HG02623 (cell line): Measurements from ENCODE around the gene NUDT1.

ENCODE experiments used
- ATAC-seq: cut with Tn5 transposase; IDR thresholded peaks from one replicate; pipeline ENCODE4 v1.9.1; 2021; ENCODE audit warnings: moderate library complexity; ENCODE audit not compliant: unreplicated experiment

The NUDT1 gene

DNA sequence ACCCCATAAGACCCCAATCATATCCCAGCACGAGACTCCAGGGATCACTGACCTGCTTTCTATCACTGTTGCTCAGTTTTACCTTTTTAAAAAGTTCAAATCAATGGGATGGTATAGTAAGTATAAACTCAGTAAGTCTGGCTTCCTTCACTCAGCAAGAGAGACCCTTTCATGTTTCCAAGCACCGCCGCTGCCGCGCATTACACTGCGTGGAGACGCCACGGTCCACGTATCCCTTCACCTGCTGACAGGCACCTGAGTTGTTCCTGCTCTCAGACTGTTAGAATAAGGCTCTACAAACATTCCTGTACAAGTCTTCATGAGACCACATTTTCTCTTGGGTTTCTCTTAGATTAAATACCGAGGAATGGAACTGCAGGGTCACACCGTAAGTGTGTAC is 37.6 kb upstream of the NUDT1 start:
- ATAC-seq: no peak

DNA sequence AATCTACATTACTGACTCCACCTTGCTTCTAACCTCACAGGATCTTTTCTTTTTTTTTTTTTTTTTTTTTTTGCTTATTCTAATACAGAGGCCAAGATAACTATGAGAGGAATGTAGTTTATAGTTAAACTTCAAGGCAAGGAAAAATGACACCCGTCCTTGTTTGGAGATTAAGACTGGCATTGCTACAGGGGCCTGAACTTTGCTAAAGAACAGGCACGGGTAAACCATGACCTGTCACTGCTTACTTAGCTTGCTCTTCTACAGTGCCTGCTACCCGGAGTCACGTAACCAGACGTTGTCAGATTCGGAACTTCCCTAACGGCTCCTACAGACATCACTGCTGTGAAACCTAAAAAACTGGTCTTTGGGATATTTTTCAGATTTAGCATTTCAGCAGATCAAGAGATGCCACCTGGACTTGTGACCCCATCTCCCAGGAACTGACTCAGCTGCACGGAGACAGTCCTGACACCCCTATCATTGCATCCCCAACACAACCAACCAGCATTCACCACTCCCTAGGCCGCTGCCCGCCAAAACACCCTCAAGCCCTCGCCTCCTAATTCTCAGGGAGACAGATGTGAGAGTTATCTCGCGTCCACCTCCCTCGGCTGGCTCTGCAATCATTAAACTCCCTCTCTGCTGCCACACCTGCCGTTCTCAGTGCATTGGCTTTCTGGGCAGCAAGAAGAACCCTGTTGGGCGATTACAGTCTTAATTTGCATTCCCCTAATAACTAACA is 36.8 kb upstream of the NUDT1 start:
- ATAC-seq: no peak

DNA sequence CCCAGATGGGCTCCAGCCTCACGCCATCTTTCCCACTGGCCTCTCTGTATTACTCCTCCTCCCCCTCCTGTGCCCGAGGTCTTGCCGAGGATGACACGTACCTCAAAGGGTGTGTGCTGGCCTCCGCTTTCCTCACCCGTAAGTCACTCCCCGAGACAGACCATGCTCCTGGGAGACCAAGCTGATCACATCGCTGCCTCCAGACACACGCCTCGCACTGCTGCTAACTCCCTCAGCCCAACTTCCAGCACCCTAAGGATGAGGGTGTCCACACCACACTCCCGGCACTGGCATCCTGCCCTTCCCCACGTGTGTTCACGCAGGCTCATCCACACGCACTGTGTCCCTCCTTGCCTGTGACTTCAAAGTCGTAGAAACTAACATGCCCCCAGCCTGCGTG is 33.3 kb upstream of the NUDT1 start:
- ATAC-seq: no peak

DNA sequence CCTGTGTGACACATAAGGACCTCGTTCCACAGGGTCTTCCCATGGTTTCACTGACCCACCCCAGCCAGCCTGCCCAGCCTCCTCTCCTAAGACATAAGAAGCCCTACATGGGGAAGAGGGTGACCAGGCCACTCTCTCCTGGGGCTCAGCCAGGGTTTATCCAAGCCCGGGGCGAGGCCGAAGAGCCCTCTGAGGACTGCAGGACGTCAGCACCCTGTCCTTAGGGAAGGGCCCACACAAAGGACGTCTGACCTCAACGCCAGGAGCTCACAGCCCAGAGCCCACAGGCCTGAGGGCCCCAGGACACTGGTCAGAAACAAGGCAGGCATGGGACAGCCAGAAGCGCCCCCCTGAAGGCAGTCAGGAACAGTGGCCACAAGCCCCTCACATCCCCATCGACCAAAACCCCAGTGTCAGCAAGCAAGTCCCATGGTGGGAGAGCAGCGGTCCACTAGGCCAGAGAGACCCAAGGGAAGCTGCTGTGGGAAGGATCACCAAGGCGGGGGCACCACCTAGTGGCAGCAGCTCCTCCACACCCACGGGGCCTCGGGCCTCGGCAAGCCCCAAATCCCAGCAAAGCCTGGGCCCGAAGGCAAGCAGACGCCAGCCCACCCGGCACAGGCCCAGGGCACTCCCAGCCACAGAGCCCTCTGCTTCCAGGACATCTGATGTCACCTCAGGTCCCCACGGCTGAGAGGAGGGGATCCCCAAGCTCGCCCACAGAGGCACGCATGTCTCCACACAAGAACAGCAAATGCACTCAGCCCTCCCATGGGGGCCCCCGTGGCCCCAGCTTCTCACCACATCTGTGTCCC is 32.7 kb upstream of the NUDT1 start:
- peak; percentile 64 for ATAC-seq

DNA sequence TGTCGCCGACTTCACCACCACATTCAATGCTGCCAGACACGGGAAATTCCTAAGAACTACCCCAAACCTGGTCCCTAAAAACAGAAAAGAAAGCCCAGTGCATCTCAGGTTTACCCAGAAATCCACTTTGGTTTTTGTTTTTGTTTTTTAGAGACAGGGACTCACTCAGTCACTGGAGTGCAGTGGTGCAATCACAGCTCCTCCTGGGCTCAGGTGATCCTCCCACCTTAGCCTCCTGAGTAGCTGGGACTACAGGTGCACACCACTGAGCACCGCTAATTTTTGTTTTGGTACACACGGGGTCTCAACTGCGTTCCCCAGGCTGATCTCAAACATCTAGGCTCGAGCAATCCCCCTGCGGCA is 32.1 kb upstream of the NUDT1 start:
- ATAC-seq: no peak

DNA sequence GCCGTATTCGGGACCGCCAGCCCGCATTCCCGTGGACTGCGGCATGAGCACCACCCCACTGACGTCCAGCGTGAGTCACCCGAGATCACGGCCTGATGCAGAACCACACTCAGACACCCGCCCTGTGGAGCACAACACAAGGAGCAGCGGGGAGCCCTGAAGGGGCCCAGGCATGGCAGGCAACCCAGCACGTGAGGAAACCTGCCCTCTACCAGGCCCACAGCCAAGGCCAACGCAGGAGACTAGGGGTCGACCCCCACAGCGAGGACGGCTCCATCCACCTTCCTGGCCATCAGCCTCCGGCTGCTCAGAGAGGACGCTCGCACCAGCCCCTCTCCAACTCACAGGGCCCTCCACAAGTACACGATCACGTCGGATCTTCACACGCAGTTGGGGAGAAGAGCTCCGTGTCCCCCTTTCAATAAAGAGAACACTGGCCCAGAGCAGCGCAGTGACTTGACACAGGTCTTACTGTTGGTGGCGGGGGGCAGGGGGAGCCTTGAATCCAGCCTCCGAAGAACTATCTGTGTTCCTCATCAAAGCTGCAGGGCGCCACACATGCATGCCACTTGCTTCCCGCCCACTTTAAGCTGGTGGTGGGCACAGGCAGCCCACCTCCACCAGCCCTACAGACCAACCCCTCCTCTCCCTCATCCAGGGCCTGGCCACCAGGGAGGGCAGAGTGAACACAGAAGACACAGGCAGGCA is 31.3 kb upstream of the NUDT1 start:
- no peak for ATAC-seq

DNA sequence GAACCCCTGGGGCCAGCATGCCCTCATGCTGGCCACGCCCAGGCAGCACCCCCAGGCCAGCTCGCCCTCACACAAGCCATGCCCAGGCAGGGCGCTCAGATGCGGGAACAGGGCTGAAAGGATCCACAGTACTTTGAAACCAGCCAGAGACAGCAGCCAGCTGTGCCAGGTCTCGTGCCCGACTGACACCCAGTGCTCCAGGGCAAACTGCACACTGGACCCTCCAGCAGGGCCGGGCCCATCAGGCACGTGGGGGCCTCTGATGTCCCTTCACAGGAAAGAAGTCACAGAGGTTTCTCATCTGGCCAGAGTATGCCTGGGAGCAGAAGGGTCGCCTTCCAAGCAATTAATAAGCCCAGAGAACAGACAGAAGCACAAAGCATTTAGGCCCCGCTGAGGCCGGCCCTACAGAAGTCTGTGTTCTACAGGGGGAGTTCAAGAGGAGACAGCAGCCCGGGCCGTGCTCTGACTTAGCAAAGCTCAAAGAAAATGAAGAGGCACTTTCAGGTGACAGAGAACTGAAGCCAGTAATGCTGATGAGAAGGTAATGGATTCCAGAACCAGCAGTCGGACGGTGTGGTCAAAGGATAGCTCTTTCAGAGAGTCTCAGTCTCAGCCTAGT is 30.7 kb upstream of the NUDT1 start:
- ATAC-seq: no peak

DNA sequence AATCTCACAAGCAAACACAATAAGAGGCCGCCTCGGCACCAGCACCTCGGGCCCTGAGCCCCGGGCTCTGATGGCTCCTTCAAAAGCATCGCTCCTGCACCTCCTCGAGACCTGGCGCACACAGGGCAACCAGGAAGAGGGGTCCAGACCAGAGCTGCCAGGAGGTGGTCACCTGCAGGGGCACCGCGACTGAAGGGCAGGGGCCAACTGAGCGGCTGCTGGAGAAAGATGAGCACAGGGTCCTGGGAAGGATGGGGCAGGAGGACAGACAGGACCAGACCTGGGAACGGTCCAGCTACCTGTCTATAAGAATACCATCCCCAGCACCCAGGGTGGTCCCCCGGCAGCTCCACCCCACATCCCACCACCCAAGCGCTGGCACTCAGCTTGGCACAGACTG is 30.1 kb upstream of the NUDT1 start:
- ATAC-seq: no peak

DNA sequence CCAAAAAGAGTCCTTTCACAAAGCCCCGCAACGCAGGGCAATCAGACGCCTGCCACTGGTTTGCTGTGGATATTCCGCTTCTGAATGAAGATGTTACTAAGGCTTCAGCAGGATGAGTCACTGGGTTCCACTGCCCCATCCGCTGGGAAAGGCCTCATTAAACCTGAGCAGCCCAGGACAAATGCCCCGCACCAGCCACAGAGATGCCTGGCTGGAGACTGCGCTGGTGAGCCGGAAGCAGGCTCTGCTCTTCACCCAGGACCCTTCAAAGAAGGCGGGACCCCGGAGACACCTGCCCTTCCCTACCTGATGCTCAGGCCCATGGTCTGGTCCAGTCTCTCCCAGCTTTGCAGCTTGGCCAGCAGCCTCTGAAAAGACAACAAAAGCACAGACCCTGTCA is 29.1 kb upstream of the NUDT1 start:
- ATAC-seq: no peak

DNA sequence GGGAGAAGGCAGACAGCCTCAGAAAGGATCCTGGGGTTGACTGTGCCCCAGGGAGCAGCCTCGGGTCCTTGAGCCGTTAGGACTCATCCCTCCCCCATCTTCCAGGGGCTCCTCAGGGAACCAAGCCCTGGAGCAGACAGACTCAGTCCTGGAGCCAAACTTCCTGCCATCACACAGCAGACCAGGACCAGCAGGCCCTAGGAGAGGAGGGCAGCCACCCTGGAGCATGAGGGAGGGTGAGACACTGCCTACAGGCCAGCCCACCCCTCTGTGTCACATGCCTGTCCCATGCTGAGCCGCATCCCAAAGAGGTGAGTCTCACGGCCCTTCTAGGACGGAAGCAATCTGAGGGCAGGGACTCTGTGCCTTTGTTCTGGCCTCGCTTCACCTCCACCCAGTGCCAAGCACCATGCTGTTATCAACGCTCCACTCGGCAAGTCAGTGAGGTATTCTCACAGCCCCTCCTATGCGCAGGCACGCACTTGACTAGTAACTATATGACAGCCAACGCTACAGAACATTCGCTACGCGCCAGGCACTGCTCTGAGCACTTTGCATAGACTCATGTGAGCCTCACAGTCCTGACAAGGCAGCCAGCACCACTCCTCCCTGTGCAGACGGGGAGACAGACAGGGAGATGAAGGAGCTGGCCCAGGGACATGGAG is 28.3 kb upstream of the NUDT1 start:
- ATAC-seq: no peak

DNA sequence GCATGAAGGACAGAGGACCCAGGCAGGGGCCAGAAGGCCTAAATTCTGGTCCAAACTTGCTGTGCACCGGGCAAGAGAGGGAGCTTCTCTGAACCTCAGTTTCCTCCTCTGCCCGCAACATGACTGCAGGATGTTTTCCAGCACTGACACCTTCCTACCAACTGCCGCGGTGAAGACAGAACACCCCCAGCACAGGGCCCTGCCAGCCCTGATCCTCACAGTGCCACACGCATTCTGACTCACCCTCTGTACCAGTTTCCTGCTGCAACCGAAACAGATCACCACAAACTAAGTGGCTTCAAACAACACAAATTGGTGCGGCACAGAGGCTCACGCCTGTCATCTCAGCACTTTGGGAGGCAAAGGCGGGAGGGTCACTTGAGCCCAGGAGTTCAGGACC is 27.4 kb upstream of the NUDT1 start:
- no peak for ATAC-seq

DNA sequence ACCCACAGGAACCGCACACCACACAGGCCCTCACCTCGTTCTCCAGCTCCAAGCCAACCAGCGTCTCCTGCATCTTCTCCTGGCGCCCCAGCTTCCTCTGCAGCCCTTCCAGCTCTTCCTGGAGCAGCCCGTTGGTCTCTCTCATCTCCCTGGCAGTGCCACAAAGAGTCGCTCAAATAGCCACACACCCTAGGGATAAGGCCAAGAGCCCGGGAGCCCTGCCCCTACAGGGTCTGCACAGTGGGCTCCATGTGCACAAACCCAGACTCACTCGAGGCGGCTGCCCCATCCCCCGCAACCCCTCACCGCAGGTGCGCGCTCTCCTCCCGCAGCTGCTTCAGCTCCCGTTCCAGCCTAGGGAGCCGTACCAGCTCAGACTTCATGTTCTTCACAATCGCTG is 26.2 kb upstream of the NUDT1 start:
- ATAC-seq: no peak

DNA sequence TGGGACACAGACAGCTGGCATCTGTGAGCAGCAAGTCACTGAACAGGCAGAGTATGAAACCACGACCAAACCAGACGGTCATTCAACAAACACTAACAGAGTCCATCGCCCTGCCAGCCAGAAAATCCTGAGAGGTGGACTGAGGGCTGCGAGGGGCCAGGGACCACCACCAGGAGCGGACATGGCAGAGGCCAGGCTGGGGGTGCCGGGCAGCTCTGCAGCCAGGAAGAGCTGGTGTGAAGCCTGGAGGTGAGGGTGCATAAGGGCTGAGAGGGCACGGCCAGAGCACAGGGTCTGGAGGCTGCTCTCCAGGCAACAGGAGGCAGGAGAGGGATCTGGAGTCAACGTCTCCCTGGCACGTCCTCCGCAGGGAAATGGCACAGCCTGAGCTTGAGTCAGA is 24.8 kb upstream of the NUDT1 start:
- ATAC-seq: no peak

DNA sequence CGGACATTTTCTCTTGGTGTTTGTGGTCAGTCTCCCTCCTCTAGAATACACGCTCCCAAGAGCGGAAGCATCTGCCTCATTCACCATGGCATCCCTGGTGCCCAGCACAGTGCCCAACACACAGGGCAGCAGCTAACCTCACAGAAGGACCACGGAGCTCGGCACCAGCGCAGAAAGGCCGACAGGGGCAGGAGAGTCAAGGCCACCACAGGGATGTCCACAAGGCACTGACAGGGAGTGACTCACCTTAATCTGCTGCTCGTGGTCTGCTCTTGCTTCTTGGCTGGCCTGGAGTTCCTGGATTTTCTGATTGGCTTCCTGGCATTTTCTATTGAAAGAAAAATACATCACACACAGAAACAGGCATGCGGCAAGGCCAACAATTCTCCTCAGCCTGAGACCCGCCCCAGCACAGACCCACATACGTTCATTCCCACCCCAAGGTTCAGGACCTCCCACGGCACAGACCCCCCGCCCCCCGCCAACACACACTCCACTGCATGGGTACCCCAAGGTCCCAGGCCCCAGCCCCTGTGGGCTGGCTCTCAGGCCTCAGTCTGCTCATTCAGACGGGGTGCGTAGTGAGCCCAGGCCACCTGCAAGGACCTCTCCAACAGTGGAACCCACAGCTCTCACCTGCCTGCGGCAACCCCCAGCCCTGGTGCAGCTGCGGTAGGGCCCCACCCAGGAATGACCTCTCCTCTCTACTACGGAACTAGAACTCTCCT is 24.1 kb upstream of the NUDT1 start:
- ATAC-seq: no peak

DNA sequence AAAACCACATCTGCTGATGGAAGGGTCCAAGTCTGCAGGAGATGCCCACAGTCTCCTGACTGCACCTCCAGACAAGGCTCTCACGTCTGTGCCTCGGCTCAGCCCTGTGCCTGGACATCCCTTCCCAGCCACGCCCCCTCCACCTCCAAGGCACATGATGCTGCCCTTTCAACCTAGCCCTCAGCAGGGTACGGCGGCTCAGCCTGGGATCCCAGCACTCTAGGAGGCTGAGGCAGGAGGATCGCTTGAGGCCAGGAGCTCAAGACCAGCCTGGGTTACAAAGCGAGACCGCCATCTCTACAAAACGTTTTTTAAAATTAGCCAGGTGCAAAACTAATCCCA is 23.6 kb upstream of the NUDT1 start:
- ATAC-seq: no peak

DNA sequence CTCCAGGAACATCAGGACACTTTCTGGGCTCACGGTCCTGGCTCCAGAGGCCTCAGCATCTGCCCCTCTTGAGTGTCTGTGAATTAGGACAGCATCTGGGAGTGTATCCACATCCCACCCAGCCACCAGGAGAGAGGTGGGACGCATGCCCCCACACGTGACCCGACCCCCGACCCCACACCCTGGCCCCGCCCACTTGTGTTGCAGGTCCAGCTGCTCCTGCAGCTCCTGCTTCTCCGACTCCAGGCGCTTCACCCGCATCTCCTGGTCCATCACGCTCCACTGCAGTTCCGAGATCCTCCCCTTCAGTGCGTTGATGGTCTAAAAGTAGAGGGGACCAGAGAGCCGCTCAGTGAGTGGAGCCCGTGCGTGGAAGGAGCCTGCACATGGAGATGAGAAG is 22.9 kb upstream of the NUDT1 start:
- no peak for ATAC-seq

DNA sequence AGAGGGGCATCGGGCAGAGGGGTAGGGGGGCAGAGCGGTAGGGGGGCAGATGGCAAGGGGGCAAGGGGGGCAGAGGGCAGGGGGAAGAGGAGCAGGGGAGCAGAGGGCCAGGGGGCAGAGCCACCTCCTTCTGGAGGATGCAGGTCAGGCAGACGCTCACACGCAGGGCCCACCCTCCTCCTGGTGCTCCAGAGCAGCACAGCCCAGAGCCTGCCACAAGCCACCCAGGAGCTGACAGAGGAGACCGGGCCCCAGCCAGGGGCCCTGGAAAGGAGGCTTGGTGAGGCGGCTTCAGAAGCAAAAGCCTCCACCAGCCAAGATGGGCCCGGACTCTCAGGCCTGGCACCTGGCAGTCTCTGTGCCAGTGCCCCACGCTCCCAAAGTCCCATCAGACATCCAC is 22.4 kb upstream of the NUDT1 start:
- ATAC-seq: no peak

DNA sequence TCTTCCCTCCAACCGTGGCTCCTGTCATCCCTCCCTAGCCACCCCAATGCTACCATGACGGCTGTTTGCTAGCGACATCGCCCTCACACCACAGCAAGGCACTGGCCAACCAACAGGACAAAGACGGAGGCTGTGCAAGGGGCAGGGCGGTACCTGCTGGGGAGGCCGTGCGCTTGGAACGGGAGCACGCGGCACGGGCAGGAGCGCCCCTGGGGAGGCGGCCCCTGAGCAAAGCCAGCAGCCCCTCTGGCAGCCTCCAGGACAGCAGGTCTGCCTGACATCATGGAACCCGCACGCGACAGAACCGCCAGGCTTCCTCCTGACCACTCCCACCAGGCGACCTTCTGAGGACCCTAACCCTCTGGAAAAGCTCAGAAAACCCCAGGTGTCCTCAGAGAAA is 22.0 kb upstream of the NUDT1 start:
- no peak for ATAC-seq

DNA sequence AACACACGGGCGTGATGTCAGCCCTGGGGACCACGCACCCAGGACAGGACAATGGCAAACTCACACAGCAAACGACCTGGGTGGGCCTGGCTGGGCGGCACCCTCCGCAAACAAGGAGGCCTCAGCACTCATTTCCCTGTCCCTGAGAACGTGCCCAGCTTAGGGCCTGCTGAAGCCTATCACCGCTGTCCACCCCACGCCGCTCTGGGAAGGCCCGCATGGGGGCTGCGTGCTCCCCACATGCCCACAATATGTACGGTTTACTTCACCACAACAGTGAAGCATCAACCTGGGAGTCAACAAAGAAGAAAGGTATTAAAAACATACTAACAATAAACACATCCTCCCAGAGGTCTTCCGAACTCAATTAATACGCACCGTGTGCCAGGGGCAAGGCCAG is 21.5 kb upstream of the NUDT1 start:
- no peak for ATAC-seq

DNA sequence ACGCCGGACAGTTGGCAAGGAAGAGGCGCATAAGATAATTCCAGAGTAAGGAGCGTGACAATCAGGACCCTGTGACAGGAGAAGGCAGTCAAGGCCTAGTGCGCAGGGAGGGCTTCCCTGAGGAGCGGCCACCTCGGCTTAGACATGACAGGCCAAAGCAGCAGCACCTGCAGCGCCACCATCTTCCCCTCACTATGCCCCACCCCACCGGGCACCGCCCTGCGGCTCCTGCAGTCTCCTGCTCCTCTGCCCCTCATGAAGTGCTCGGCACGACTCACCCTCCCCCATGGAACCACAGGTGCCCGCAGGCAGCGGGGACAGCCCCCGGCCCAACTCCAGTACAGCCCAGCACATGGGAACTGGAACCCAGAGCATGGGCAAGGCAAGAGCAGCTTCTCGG is 21.1 kb upstream of the NUDT1 start:
- no peak for ATAC-seq

DNA sequence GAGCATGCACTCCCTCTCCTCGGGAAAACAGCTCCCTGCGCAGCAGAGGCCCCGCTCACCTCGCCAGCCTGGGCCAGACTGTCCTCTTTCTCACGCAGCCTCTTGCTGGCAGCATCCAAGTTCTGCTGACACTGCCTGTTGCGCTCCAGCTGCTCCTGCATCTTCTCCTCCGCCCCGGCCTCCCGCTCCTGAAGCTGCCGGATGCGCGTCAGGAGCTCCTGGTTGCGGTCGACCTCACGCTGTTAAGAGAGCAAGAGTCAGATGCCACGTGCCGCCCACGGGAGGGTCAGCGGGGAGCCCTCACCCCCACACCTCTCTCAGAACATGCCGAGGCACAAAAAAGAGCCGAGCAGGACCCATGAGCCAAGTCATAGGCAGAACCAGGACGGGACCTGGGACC is 19.5 kb upstream of the NUDT1 start:
- no peak for ATAC-seq
